Mammary epithelial cell (primary cell): Measurements from ENCODE around the gene EVX2.

Source experiments
- CTCF ChIP-seq, 2 donors: IDR thresholded peaks in 1 of 2; conservative IDR thresholded peaks in 1 of 2; 2 replicates each; pipeline ENCODE4 v1.5.1; 2011 to 2012; ENCODE audit warnings: inconsistent platforms in 2 of 2, low read length in 2 of 2, mild to moderate bottlenecking in 2 of 2, control low read depth in 1 of 2, low read depth in 1 of 2; ENCODE audit not compliant: insufficient read depth in 1 of 2; ENCODE audit errors: extremely low read depth in 1 of 2
- EZH2 ChIP-seq: IDR thresholded peaks from 2 replicates; pipeline ENCODE4 v1.6.1; 2012; ENCODE audit warnings: low read length, inconsistent platforms, borderline replicate concordance

GRCh38 chr2:176098366-176099158 is 14.8 kb upstream of the EVX2 start:
- TF ChIP-seq CTCF (conservative IDR thresholded peaks at IDR 0.05 in 1 of 2, IDR thresholded peaks at IDR 0.05 in 1 of 2; ENCODE audit: extremely low read depth in 1 of 2, insufficient read depth in 1 of 2, low read depth in 1 of 2, low read length in 2 of 2) = no peak
- TF ChIP-seq EZH2 = peak; percentile 91
